Testis (tissue), 3 donors: ENCODE results near the gene MOB1A. TPM values are rescaled to one million over a fixed set of nuclear protein-coding genes. Genes with fewer than 3 reads are reported as not detected.

ENCODE experiments used
- DNase-seq: peaks from one replicate; pipeline ENCODE4 v3.0.0-alpha.2; 2019
- H3K27ac ChIP-seq, 2 donors: fragments of 200-600 bp; sonication (generic); one replicate each; pipeline ENCODE4 v1.5.1; 2019
- H3K27me3 ChIP-seq: fragments of 200-600 bp; sonication (generic); one replicate; pipeline ENCODE4 v1.5.1; 2019
- H3K36me3 ChIP-seq: fragments of 200-600 bp; sonication (generic); one replicate; pipeline ENCODE4 v1.5.1; 2017; ENCODE audit warnings: low read depth; ENCODE audit errors: missing control alignments
- H3K4me1 ChIP-seq: fragments of 200-600 bp; sonication (generic); one replicate; pipeline ENCODE4 v1.5.1; 2019
- H3K4me3 ChIP-seq, 2 donors: fragments of 200-600 bp; sonication (generic); one replicate each; pipeline ENCODE4 v1.5.1; 2017 to 2019
- H3K9me3 ChIP-seq: fragments of 200-600 bp; sonication (generic); one replicate; pipeline ENCODE4 v1.5.1; 2017
- CTCF ChIP-seq, 3 experiments: fragments of 450-650 bp in 2 of 3; fragments of 200-600 bp in 1 of 3; sonication (generic) in 1 of 3; IDR thresholded peaks; one replicate each; pipeline ENCODE4 v1.5.1; 2016 to 2019; ENCODE audit warnings: antibody characterized with exemption in 3 of 3, mild to moderate bottlenecking in 2 of 3, moderate library complexity in 1 of 3
- POLR2A ChIP-seq: fragments of 450-650 bp; IDR thresholded peaks from one replicate; pipeline ENCODE4 v1.6.1; 2017; ENCODE audit warnings: antibody characterized with exemption, mild to moderate bottlenecking, moderate library complexity
- WGBS, 2 donors: methylation state at CpG; one replicate each; pipeline ENCODE4 v1.1.5; 2018; 5-methylcytosine and 5-hydroxymethylcytosine counted together
- intact Hi-C: fragments of 100-400 bp; cut with DNase I; formaldehyde crosslinking; loops from one replicate; pipeline ENCODE4 v1.15.1; 2023; ENCODE audit warnings: low total_unique reads
- polyA plus RNA-seq: library from polyadenylated mRNA; stranded (reverse); fragments of 350-450 nt; fragmentation: Illumina TruSeq; extraction: RNeasy Lipid Tissue Mini Kit (QIAGEN cat#74804); gene quantifications from one replicate; pipeline ENCODE4 v1.2.3, GENCODE V29; 2014; ENCODE audit warnings: low read depth, low replicate concordance; ENCODE audit not compliant: insufficient read depth
- total RNA-seq, 2 donors: library from RNA; depleted of rRNA; stranded (reverse); fragments of >200 nt; gene quantifications; one replicate each; pipeline ENCODE4 v1.2.3, GENCODE V29; 2016

MOB1A gene
- total and polyA plus RNA-seq, 3 donors from 2014 or later: 66.0 to 73.9 (median 66.4) TPM

GRCh38 chr2:74223941-74224770 lies 45.5 kb upstream of the MOB1A start:
- no peaks in the 10 kb centered on the region for H3K9me3 ChIP-seq
- no peak overlapping the region for H3K4me3 ChIP-seq
- H3K27ac ChIP-seq: no peak overlapping the region
- 92 to 94% methylated on average over 8 of the region's 8 CpGs for WGBS, 2 donors
- no peaks in the 10 kb centered on the region for H3K27me3 ChIP-seq
- intact Hi-C loops: no loop called here
- H3K36me3 ChIP-seq: no peaks in the 10 kb centered on the region
- no peak for DNase-seq
- no peaks in the 10 kb centered on the region for H3K4me1 ChIP-seq
- TF ChIP-seq CTCF (IDR thresholded peaks at IDR 0.05) (no peak), POLR2A (no peak)

- H3K4me3 ChIP-seq: no peak overlapping the region
- WGBS, 2 donors: 83 to 91% methylated on average over 6 of the region's 6 CpGs
- no peak overlapping the region for H3K27ac ChIP-seq
- H3K9me3 ChIP-seq: no peaks in the 10 kb centered on the region
- TF ChIP-seq POLR2A (no peak), CTCF (IDR thresholded peaks at IDR 0.05) (no peak)
- no peaks in the 10 kb centered on the region for H3K4me1 ChIP-seq
- DNase-seq: no peak
- no peaks in the 10 kb centered on the region for H3K36me3 ChIP-seq
- intact Hi-C loops: no loop called here
- no peaks in the 10 kb centered on the region for H3K27me3 ChIP-seq
These were observed 43.6 kb upstream of the MOB1A start for GRCh38 chr2:74222300-74222650.

- no peaks in the 10 kb centered on the region for H3K4me1 ChIP-seq
- no peaks in the 10 kb centered on the region for H3K36me3 ChIP-seq
- 95 to 98% methylated on average over 6 of the region's 6 CpGs for WGBS, 2 donors
- H3K4me3 ChIP-seq: no peak overlapping the region
- intact Hi-C loops: no loop called here
- no peak for DNase-seq
- no peaks in the 10 kb centered on the region for H3K9me3 ChIP-seq
- no peak overlapping the region for H3K27ac ChIP-seq
- no peaks in the 10 kb centered on the region for H3K27me3 ChIP-seq
- TF ChIP-seq POLR2A (no peak), CTCF (IDR thresholded peaks at IDR 0.05) (no peak)
These were observed 43.1 kb upstream of the MOB1A start for GRCh38 chr2:74221604-74222299.

- no peaks in the 10 kb centered on the region for H3K36me3 ChIP-seq
- no peaks in the 10 kb centered on the region for H3K4me1 ChIP-seq
- TF ChIP-seq POLR2A: no peak
- intact Hi-C loops: no loop called here
- no peaks in the 10 kb centered on the region for H3K27me3 ChIP-seq
- no peak overlapping the region for H3K27ac ChIP-seq
- no peak overlapping the region for H3K4me3 ChIP-seq
- H3K9me3 ChIP-seq: no peaks in the 10 kb centered on the region
- 95 to 96% methylated on average over 6 of the region's 6 CpGs for WGBS, 2 donors
- DNase-seq: no peak
These were observed 42.4 kb upstream of the MOB1A start for GRCh38 chr2:74221091-74221490.

- TF ChIP-seq POLR2A: no peak
- no peak for TF ChIP-seq CTCF (IDR thresholded peaks at IDR 0.05)
- Histone ChIP-seq H3K9me3 (no peaks in the 10 kb centered on the region), H3K4me1 (no peaks in the 10 kb centered on the region), H3K27ac (no peak overlapping the region), H3K27me3 (no peaks in the 10 kb centered on the region), H3K4me3 (no peak overlapping the region), H3K36me3 (no peaks in the 10 kb centered on the region)
- 91 to 96% methylated on average over 5 of the region's 5 CpGs for WGBS, 2 donors
- intact Hi-C loops: no loop called here
- no peak for DNase-seq
These were observed 41.3 kb upstream of the MOB1A start for GRCh38 chr2:74219846-74220486.
